MCF 10A (cell line): ENCODE results near the gene MAFF. TPM values are rescaled to one million over a fixed set of nuclear protein-coding genes. Genes with fewer than 3 reads are reported as not detected.
"Not testable (repeated sequence)": the region's sequence is repeated elsewhere in the genome, so short reads cannot be mapped to it uniquely, and the experiment has no call there.

Experiments used
- Bru-seq: library from RNA; stranded (reverse); fragments of 400-500 nt; gene quantifications from one replicate; lab custom pipeline; 2021; lab: Mats Ljungman, UMichigan
- BruChase-seq, 2 experiments: library from RNA; stranded (reverse); fragments of 400-500 nt; gene quantifications; one replicate each; lab custom pipeline; 2021; lab: Mats Ljungman, UMichigan
- BruUV-seq: library from RNA; stranded (reverse); fragments of 400-500 nt; replicated peaks from 2 replicates; lab custom pipeline; 2021; lab: Mats Ljungman, UMichigan
- CTCF ChIA-PET: fragments of 300-600 bp; sonication (Branson Sonifier 250); formaldehyde crosslinking; extraction: SDS; loops from one replicate; lab custom pipeline; 2021; ENCODE audit warnings: antibody characterized with exemption, inconsistent platforms; lab: Yijun Ruan, JAX
- POLR2A ChIA-PET: fragments of 300-600, 350-650 bp; sonication (Branson Sonifier 250); formaldehyde crosslinking; extraction: SDS; loops from one replicate; lab custom pipeline; 2020; ENCODE audit warnings: antibody characterized with exemption, inconsistent platforms; lab: Yijun Ruan, JAX
- DNase-seq: peaks from one replicate; pipeline ENCODE4 v3.0.0-alpha.2; 2018; ENCODE audit not compliant: unreplicated experiment
- H3K27ac Mint-ChIP-seq: one replicate; pipeline ENCODE4 v1.8.0; 2022; ENCODE audit warnings: mild to moderate bottlenecking, low read depth, mixed read lengths; ENCODE audit not compliant: unreplicated experiment
- H3K27me3 Mint-ChIP-seq: one replicate; pipeline ENCODE4 v1.8.0; 2022; ENCODE audit warnings: mixed read lengths; ENCODE audit not compliant: insufficient read depth, unreplicated experiment
- H3K36me3 Mint-ChIP-seq: one replicate; pipeline ENCODE4 v1.8.0; 2022; ENCODE audit warnings: mild to moderate bottlenecking, moderate library complexity, mixed read lengths; ENCODE audit not compliant: insufficient read depth, unreplicated experiment
- H3K4me1 Mint-ChIP-seq: one replicate; pipeline ENCODE4 v1.8.0; 2022; ENCODE audit warnings: mixed read lengths; ENCODE audit not compliant: insufficient read depth, unreplicated experiment
- H3K4me3 Mint-ChIP-seq: one replicate; pipeline ENCODE4 v1.8.0; 2022; ENCODE audit warnings: mild to moderate bottlenecking, moderate library complexity, mixed read lengths; ENCODE audit not compliant: unreplicated experiment
- H3K9me3 Mint-ChIP-seq: one replicate; pipeline ENCODE4 v1.8.0; 2022; ENCODE audit warnings: mixed read lengths; ENCODE audit not compliant: unreplicated experiment
- CTCF ChIP-seq: fragments of 200-600 bp; IDR thresholded peaks from one replicate; pipeline ENCODE4 v1.8.0; 2022; ENCODE audit warnings: antibody characterized with exemption, mild to moderate bottlenecking; ENCODE audit not compliant: unreplicated experiment
- intact Hi-C: fragments of 100-400 bp; cut with micrococcal nuclease; formaldehyde crosslinking; loops from 2 replicates; pipeline ENCODE4 v1.14.1; 2022
- long read RNA-seq: library from polyadenylated mRNA; stranded (forward); transcript quantifications from one replicate; pipeline ENCODE4 v2.0.0, GENCODE V29; 2022
- total RNA-seq: library from RNA; stranded (reverse); gene quantifications from 2 replicates; pipeline ENCODE4 v1.2.3, GENCODE V29; 2022

Gene MAFF
- total RNA-seq (54.7 and 71.4 TPM in 2 replicates), Bru-seq, nascent RNA (percentile 83 among the genes with signal in this experiment), BruChase-seq, experiment 1, labeled RNA remaining after a 6-hour chase (percentile 77 among the genes with signal in this experiment), BruChase-seq, experiment 2, labeled RNA remaining after a 2-hour chase (percentile 83 among the genes with signal in this experiment)
- long read RNA-seq, transcript MAFF-201 (3 exons, 2,490 nt) = major isoform, 222 of 254 reads
- long read RNA-seq, partial matches to known transcripts = 25 of 254 reads
- long read RNA-seq, other reads (novel, unspliced or antisense) = 4 of 254 reads

- Mint-ChIP-seq H3K4me1 (peaks cover 23% of the 10 kb centered on the region), H3K9me3 (no peaks in the 10 kb centered on the region), H3K27me3 (no peaks in the 10 kb centered on the region), H3K4me3 (peak within 1 kb of the TSS; percentile 85), H3K27ac (peak within 1 kb of the TSS; percentile 80), H3K36me3 (peaks cover 40% of the 10 kb centered on the region)
- no TSS peak for BruUV-seq
- CTCF ChIA-PET = interaction anchor here (0.6 to 1.6 kb wide), 2 partner anchors 39 to 88 kb away, joined by 3 to 6 read pairs; no protein-coding TSS in a partner anchor
- DNase-seq = peak; percentile 96
- no peak for TF ChIP-seq CTCF
- intact Hi-C loops = loop anchor here (1.0 to 2.0 kb wide), 3 partner anchors 21 to 87 kb away; partner anchors contain the start of gene PLA2G6
- POLR2A ChIA-PET = interaction anchor here (0.6 to 6.3 kb wide), 25 partner anchors 10 to 503 kb away, joined by 3 to 134 read pairs (median 4); partner anchors contain the start of genes PICK1, PLA2G6 and TOMM22
Measured at GRCh38 chr22:38201711-38202436, at the start of gene MAFF. Gene MAFF (plus strand): TSS chr22:38201994. CDS start chr22:38213854, 11,860 bp downstream.

- BruUV-seq = no TSS peak
- no peaks in the 10 kb centered on the region for H3K4me1 Mint-ChIP-seq
- ChIA-PET CTCF (no interaction called here), POLR2A (no interaction called here)
- no peaks in the 10 kb centered on the region for H3K36me3 Mint-ChIP-seq
- no peaks in the 10 kb centered on the region for H3K9me3 Mint-ChIP-seq
- intact Hi-C loops = no loop called here
- H3K27ac Mint-ChIP-seq = no peak overlapping the region
- no peak for TF ChIP-seq CTCF
- H3K4me3 Mint-ChIP-seq = no peak overlapping the region
- H3K27me3 Mint-ChIP-seq = no peaks in the 10 kb centered on the region
- no peak for DNase-seq
Measured at GRCh38 chr22:38153821-38154562, 47.8 kb upstream of the MAFF start.

GRCh38 chr22:38154563-38154915, 47.3 kb upstream of the MAFF start:
- H3K4me1 Mint-ChIP-seq, H3K27ac Mint-ChIP-seq, H3K4me3 Mint-ChIP-seq, H3K27me3 Mint-ChIP-seq, CTCF ChIA-PET, H3K36me3 Mint-ChIP-seq, intact Hi-C loops, POLR2A ChIA-PET, DNase-seq, BruUV-seq, H3K9me3 Mint-ChIP-seq: not testable (repeated sequence)

- no peaks in the 10 kb centered on the region for H3K9me3 Mint-ChIP-seq
- no peak for DNase-seq
- no peak for TF ChIP-seq CTCF
- no peak overlapping the region for H3K27ac Mint-ChIP-seq
- no peak overlapping the region for H3K4me3 Mint-ChIP-seq
- CTCF ChIA-PET = no interaction called here
- intact Hi-C loops = no loop called here
- no peaks in the 10 kb centered on the region for H3K27me3 Mint-ChIP-seq
- no peaks in the 10 kb centered on the region for H3K36me3 Mint-ChIP-seq
- BruUV-seq = no TSS peak
- POLR2A ChIA-PET = interaction anchor here (0.7 kb wide), 1 partner anchor 56 kb away, joined by 3 read pairs; no protein-coding TSS in a partner anchor
- no peaks in the 10 kb centered on the region for H3K4me1 Mint-ChIP-seq
Measured at GRCh38 chr22:38155703-38156102, 46.1 kb upstream of the MAFF start.
